Right ventricle myocardium superior (tissue), 1 donor: ENCODE data around the gene TBC1D4. TPM values are rescaled to one million over a fixed set of nuclear protein-coding genes. Genes with fewer than 3 reads are reported as not detected.
"Not testable (repeated sequence)": the region's sequence is repeated elsewhere in the genome, so short reads cannot be mapped to it uniquely, and the experiment has no call there.

Experiments used
- ATAC-seq: fragments of 200-7000 bp; cut with Tn5 transposase; one replicate; pipeline ENCODE4 v1.9.1; 2020; ENCODE audit warnings: mild to moderate bottlenecking; ENCODE audit not compliant: poor library complexity
- DNase-seq: peaks from one replicate; pipeline ENCODE4 v3.0.0-alpha.2; 2020
- intact Hi-C: fragments of 100-400 bp; cut with DNase I; formaldehyde crosslinking; loops from one replicate; pipeline ENCODE4 v1.11.2; 2022
- total RNA-seq: library from RNA; stranded (reverse); fragmentation: NEBNext Ultra II Directional; extraction: Animal tissue kit (Norgen Biotek cat#: 25700); gene quantifications from one replicate; pipeline ENCODE4 v1.2.1, GENCODE V29; 2021
- donor health status: DM: no; HTN: yes; CAD: no; lungs with severe emphysema.

The TBC1D4 gene
- total RNA-seq, 1 donor from 2014 or later, result 107 TPM

DNA sequence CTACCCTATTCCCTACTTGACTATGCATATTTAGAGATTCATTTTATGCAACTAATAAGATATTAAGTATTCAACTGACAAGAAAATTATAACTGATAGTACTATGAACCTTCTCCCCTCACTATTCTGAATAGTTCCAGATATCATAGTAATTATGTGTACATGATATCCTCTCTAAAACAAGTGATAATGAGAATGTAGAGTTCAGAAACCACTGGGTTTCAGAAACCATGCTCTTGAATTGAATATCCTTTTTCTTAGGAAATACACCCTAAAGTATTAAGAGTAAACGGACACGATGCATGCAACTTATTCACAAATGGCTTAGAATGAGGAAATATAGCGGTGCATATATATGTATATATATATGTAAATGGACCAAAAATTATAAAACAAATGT is 160.9 kb downstream of the TBC1D4 start:
- intact Hi-C loops, result loop anchor here (10.0 kb wide), 1 partner anchor 164 kb away; the partner anchor contains the start of gene TBC1D4
- DNase-seq, result no peak
- ATAC-seq, result no peak

DNA sequence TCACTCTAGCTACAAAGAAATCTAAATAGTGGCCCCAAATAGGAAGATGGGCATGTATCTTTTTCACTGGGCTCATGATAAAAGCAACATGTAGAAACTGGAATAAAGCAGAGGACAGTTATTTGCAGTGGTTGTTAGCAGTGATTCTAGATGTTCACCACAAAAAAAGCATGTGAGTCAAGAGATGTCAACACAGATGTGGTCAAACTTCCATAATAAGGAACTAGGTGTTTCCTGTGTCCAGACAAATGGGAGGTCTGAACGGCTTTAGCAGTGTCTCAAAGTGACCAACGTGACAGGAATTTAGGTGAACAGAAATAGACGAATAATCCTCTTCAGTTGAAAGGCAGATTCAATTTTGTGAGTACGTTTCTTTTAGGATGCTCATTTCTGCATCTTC is 162.7 kb downstream of the TBC1D4 start:
- intact Hi-C loops, result no loop called here
- no peak for DNase-seq
- ATAC-seq, result no peak

DNA sequence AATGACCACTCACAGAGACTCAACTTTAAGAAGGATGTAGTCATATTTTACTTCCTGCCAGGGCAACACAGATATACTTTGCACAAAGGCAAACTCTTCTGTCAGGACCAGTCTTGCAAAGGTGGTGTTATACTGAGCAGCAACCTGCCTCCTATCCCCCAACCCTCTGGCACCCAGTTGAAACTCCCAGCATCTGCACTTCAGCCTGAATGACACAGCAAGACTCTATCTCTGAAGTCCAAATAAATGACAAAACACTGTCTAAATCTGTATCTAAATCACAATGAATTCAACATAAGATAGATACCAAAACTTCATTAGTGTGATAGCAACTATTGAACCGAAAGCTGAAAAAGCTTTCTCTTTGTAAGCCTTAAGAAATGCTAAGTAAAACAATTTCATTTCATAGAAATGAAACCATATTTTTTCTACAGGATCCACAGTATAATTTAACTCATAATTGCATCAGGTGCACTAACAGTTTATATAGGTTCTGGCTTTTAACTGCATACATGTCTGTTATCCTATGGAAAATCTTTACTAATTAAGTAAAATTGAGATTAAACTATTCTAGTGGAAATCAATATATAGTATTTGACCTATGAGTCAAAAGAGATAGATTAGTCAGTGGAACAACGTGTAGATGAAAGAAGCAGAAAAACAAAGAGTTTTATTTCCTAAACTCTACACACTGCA is 163.7 kb downstream of the TBC1D4 start:
- intact Hi-C loops, result no loop called here
- ATAC-seq (peak; percentile 16), DNase-seq (no peak)

DNA sequence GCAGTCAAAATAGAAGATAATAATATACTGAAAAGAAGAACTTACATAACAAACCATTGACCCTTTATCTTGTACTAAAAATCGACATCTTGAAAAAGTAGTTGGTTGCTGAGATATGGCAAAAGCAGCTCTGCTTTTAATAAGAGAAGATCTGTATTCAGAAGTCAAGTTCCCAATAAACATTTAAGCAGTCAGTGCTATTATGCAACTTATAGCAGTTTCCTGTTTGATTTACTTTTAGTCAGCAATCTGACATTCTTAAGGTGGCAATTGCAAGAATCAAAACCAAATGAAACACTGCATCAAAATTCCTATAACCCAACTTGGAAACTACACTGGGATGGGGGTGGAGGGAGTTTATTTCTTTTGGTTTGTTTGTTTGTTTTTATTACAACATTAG is 165.5 kb downstream of the TBC1D4 start:
- intact Hi-C loops, result no loop called here
- DNase-seq (no peak), ATAC-seq (no peak)

DNA sequence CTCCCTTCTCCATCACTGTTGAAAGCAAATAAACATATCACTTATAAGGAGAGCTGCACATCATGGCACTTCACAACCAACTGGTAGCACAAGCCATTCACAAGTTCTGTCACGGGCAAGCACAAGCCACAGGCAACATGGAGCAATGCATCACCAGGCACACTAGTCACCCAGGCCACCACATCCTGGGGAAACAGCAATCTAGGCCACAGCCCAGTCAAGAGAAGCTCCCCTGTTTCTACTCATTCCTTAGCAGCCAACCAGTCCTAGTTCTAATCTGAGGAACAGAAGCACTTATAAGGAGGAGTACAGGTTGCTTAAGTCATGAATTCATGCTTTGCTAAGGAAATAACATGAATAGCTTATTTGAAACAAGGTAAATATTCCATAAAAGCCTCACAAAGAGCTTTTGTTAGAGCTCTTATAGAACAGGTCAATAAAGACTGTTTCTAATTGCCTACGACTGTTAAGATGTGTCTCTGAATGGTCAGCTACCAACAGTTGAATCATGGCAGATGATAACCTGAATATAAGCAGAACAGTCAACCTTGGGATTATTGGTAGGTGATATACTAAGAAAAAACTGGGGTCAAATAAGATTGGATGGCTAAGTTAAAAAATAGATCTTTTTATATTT is 169.0 kb downstream of the TBC1D4 start:
- DNase-seq (no peak), ATAC-seq (no peak)

DNA sequence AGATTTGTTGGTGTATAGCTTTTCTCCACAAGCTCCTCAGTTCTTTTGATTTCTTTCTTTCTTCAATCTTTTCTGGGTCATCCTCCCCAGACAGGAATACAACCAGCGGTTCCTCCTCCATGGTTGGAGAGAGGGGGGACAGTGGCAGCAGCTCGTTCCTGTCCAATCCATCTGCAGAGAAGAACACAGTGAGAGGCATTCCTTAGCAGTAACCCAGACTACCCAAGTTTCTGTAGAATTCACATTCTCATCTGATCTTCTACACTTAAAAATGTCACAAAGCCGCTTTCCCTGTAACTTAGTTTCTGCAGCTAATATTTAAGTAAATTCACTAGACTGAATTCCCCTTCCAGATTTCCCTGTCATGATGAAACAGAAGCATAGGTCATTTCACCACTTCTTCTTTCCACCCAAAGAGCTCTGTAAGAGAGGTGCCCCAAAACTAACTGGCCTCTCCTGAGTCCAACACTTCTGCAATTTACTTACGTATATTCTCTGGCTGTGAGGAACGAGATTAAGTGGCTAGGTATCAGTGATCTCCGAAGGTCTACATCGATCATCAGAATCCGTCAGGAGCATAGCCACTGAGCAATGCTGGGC is 171.9 kb downstream of the TBC1D4 start:
- DNase-seq (no peak), ATAC-seq (no peak)
- intact Hi-C loops, result no loop called here

More for the DNA sequence above, 169.0 kb downstream of the TBC1D4 start:
- intact Hi-C loops, result no loop called here

DNA sequence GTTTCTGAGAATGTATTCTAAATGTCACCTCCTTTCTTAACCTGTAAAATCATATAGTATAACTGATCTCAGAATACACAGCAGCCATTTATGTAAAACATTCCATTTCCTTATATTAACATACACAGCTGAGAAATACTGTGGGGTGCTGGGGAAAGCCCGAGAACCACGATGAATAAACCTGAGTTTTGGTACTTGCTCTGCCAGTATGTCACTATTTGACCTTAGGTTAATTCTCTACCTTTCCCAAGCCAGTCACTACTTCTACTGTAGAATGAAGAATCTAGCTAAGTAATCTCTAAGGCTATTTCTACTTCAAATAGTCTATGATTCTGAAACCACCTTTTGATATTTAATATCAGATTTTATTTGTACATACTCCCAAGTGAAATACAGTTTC is 173.7 kb downstream of the TBC1D4 start:
- ATAC-seq, result no peak
- intact Hi-C loops, result no loop called here

DNA sequence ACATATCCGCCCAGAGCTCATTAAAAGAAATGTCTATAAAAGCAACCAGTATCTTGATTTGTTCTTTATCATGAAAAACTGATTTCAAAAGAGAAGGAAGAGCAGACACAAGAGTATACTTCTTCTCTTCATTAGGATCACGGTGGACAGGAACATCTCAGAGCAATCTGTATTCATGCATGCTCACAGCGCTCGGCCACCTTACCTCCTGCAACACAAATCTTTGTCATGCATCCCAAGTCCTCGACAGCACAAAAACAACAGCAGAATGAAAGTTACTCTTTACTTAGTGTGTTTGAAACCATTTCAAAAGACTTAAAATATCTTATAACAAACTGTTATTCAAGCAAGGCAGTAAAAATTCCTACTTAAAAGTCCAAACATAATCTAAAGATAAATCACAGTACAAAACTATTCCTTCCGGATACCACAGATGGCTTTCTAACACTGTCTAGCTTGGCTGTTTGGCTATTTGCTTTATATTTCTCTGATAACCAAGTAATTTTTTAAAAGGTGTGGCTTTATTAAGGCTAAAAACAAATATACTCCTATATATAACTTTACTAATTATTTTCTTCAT is 174.5 kb downstream of the TBC1D4 start:
- no peak for ATAC-seq
- no peak for DNase-seq
- intact Hi-C loops, result no loop called here

More for the DNA sequence above, 173.7 kb downstream of the TBC1D4 start:
- no peak for DNase-seq

DNA sequence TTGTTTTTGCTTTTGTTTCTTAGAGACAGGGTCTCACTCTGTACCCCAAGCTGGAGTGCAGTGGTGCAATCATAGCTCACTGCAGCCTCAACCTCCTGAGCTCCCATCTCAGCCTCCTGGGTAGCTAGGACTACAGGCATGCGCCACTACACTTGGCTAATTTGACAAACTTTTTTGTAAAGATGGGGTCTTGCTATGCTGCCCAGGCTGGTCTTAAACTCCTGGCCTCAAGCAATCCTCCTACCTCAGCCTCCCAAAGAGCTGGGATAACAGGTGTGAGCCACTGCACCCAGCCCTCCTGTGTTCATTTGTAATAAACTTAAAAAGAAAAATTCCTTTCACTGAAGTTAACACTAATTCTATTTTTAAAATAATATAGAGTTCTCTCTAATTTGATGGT is 175.0 kb downstream of the TBC1D4 start:
- DNase-seq, ATAC-seq, intact Hi-C loops: not testable (repeated sequence)

DNA sequence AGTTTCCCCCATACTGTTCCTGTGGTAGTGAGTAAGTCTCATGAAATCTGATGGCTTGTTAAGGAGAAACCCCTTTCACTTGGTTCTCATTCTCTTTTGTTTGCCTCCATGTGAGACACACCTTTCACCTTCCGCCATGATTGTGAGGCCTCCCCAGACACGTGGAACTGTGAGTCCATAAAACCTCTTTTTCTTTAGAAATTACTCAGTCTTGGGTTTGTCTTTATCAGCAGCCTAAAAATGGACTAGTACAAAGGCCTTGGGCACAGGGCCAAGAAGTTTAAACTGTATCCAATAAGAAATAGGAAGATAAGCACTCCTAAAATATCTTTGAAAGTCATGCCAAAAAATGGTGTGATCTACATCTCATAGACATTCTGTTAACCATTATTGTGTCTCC is 176.9 kb downstream of the TBC1D4 start:
- intact Hi-C loops, result no loop called here
- ATAC-seq (peak; percentile 31), DNase-seq (no peak)

DNA sequence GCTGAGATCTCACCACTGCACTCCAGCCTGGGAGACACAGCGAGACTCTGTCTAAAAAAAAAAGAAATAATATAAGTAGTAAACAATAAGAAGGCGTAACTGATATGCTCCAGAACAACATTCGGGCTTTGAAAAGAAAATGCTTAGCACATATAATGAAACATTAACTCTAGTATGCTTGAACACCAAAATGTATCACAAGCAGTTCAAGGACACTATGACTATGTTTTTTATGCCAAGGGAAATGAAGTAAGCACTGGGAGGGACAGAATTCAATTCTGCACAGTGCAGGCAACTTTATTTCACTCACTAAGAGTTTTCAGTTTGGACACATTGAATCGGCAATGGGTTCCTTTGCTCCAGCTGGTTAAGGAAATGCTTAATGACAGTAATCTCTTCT is 178.7 kb downstream of the TBC1D4 start:
- ATAC-seq, result no peak
- intact Hi-C loops, result no loop called here

DNA sequence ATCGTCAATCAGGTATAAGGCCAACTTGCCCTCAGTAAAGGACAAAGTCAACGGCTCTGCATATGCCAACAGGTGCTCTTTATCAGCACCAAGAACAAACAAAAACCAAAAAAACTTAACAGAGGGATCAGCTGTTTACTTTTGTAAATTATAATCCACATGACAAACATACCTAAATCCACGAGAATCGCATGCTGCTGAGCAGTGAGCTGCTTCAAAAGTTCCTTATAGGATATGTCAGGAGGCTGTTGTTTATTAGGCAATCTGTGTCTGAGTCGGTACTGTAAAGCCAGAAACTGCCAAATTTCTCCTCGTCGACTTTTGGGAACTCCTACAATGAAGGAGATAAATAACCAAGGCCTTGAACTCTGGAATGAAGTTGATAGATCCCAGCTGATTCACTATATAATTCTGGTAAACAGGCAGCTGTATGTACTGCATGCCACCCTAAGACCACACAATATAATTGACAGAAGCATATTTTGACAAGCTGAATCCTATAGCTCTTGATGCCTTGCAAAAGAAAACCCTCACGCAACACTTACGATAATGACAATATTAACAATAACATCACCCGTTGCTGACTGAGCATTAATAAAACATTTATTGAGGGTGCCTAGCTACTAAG is 179.8 kb downstream of the TBC1D4 start:
- DNase-seq (no peak), ATAC-seq (no peak)
- intact Hi-C loops, result no loop called here

More for the DNA sequence above, 178.7 kb downstream of the TBC1D4 start:
- no peak for DNase-seq

DNA sequence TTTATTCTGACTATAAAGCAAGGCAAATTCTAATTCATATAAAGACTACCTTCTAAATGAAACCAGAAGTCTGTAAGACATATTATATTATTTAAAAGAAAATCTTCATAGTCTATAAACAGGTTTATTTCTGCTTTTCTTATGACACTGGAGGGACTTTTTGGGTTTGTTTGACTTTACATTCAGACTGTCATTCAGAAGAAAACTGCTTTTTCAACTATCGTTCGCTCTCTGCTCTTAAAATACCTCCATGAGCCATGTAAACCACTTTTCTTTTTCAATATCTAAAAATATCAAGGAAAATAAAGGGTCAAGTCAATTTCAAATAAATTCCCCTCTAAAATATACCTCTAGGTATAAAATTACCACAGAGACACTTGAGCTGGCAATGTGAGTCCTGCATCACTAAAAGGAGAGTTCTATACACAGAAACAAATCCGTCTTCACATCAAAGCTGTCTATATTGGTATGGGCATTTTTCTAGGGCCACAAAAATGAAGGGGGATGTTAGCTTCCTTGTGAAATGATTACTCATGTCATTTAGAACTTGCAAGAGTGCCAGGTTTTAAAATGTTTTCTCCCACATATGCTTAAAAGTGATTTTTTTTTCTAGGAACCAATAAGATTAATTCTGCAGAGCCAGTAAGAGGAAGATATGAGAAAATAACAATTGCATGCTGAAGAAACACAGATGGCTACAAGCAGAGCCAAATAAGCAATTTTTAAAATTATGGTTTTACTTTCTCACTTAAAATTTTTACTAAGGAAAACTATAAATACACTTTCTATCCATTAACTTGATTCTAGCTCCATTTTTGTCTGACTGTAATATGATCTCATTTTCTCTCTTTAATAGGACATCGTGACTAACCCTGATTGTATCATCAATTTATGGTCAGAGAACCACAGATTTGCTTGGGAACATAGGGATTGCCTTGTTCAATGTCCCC is 181.8 kb downstream of the TBC1D4 start:
- DNase-seq (no peak), ATAC-seq (no peak)
- intact Hi-C loops, result no loop called here

DNA sequence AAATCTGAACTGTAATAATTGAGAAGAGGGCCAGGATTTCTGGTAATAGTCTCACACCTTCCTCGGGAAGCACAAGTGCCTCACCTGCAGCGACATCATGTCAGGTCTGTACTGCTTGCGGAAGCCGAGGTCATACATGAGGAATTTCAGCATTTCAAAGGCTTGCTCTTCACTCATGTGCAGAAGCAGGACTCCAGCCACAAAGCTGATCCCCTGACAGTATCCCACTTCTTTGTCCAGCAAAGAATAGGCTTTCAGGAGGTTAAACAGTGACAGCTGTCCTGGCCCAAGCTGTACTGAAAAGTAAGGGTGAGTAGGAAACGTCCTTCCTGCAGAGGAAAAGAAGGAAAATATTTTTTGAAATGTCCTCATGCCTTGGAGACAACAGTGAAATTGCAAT is 182.7 kb downstream of the TBC1D4 start:
- DNase-seq, result no peak
- intact Hi-C loops, result no loop called here
- no peak for ATAC-seq

DNA sequence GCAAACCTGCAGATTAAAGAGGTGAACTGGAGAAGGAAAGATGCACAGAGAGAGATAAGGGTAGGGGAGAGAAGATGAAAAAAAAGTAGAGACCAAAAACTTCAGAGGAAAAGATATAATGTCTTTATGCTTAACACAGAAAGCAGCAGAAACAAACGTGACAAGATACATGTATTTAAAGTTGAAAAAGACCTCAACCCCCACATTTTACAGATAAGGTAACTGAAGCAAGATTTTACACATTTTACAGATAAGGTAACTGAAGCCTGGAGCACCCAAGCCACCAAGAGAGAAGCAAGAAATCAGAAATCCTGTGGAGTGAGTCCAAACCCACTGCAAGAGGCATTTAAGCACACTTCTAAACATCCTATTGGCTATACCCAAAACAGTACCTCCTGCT is 185.3 kb downstream of the TBC1D4 start:
- intact Hi-C loops, result no loop called here
- ATAC-seq, result no peak

DNA sequence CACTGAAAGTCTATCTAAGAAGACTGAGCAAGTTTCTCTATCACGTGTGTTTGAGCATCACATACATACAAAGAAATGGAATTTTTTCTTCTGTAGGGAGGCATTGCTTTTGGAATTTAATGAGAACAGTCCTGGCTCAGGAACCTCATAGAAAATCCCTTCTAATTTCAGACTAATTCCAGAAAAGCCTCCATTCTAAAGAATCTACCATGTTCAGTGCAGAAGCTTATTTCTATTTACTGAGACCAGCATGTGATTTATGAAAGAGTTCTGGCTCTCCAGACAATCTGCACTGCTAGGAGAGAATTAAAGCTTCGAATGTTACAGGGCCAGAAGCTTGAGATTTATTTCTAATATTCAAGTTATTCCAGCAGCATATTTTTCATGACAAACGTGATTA is 186.8 kb downstream of the TBC1D4 start:
- intact Hi-C loops, result no loop called here
- ATAC-seq, result no peak
- no peak for DNase-seq

More for the DNA sequence above, 185.3 kb downstream of the TBC1D4 start:
- DNase-seq, result no peak

DNA sequence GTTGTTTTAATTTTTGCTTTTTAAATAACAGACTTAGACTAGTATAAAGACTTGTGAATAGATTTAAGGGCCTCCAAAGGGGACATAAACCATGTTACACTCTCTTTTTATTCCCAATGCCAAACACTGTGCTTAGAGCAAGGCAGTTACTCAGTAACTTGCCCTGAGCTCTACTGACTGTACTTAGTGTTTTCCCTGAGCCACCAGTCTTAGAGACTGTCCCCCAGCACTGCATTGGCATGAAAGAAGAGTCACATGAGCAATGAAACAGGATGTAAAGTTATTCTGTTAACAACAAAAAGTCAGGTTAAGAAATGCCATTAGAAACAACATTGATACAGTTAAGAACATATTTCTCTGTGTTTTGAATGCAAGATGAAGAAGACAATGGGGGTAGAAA is 187.9 kb downstream of the TBC1D4 start:
- intact Hi-C loops, result no loop called here
- DNase-seq, result no peak
- ATAC-seq, result no peak

DNA sequence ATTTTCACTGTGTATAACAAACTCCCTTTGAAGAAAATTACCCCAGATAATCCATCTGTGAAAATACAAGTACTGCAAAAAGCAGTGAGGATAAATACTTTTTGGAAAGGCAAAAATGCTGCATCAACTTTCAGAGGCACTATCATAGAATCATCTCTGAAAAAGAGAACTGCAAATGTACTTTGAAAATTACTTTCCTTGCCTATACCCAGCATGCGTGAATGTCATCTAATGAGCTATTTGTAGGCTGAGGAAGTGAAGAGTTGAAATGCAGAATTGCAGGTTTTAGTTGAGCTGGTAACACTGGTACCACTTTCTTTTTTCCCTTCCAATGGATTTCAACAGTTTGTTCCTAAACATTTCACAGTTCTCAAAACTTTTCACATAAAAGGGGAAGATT is 196.7 kb downstream of the TBC1D4 start:
- ATAC-seq (peak; percentile 25), DNase-seq (no peak)
- intact Hi-C loops, result no loop called here
